Natural killer cell (primary cell): ENCODE data around the gene ITLN2. TPM values are rescaled to one million over a fixed set of nuclear protein-coding genes. Genes with fewer than 3 reads are reported as not detected.
"Not testable (repeated sequence)": the region's sequence is repeated elsewhere in the genome, so short reads cannot be mapped to it uniquely, and the experiment has no call there.

Experiments used
- ATAC-seq, 3 donors: fragments of 150-1000 bp in 2 of 3; fragments of 200-7000 bp in 1 of 3; cut with Tn5 transposase; 1 replicate in 1 of 3; 2 replicates in 2 of 3; pipeline ENCODE4 v1.10.0; 2021; ENCODE audit warnings: mild to moderate bottlenecking in 2 of 3, moderate library complexity in 2 of 3
- DNase-seq, 2 donors: peaks; one replicate each; pipeline versions ENCODE4 v3.0.0 to v3.0.0-alpha.2; 2013 to 2021; ENCODE audit warnings: mixed read lengths in 1 of 2
- H3K27ac ChIP-seq: one replicate; pipeline ENCODE4 v1.5.1; 2013; ENCODE audit warnings: mild to moderate bottlenecking, low read length
- H3K27me3 ChIP-seq: one replicate; pipeline ENCODE4 v1.6.1; 2013; ENCODE audit warnings: low read length; ENCODE audit not compliant: control insufficient read depth, insufficient read depth
- H3K36me3 ChIP-seq: one replicate; pipeline ENCODE4 v1.6.1; 2013; ENCODE audit warnings: low read length; ENCODE audit not compliant: control insufficient read depth, insufficient read depth
- H3K4me1 ChIP-seq: one replicate; pipeline ENCODE4 v1.6.1; 2013; ENCODE audit warnings: low read length; ENCODE audit not compliant: control insufficient read depth, insufficient read depth
- H3K4me3 ChIP-seq: one replicate; pipeline ENCODE4 v1.5.1; 2013; ENCODE audit warnings: low read length
- H3K9me3 ChIP-seq: one replicate; pipeline ENCODE4 v1.6.1; 2013; ENCODE audit warnings: low read length; ENCODE audit not compliant: control insufficient read depth, insufficient read depth
- H3K27ac Mint-ChIP-seq, 2 donors: one replicate each; pipeline ENCODE4 v1.8.0; 2022; ENCODE audit warnings: mild to moderate bottlenecking in 2 of 2, mixed read lengths in 2 of 2, moderate library complexity in 1 of 2
- H3K27me3 Mint-ChIP-seq, 2 donors: one replicate each; pipeline ENCODE4 v1.8.0; 2022; ENCODE audit warnings: low read depth in 2 of 2, mixed read lengths in 2 of 2
- H3K36me3 Mint-ChIP-seq: one replicate; pipeline ENCODE4 v1.8.0; 2022; ENCODE audit warnings: mixed read lengths
- H3K4me1 Mint-ChIP-seq, 2 donors: one replicate each; pipeline ENCODE4 v1.8.0; 2022; ENCODE audit warnings: mixed read lengths in 2 of 2
- H3K4me3 Mint-ChIP-seq: one replicate; pipeline ENCODE4 v1.8.0; 2022; ENCODE audit warnings: mild to moderate bottlenecking, moderate library complexity, mixed read lengths
- H3K9me3 Mint-ChIP-seq, 2 donors: one replicate each; pipeline ENCODE4 v1.8.0; 2022; ENCODE audit warnings: mixed read lengths in 2 of 2
- WGBS: methylation state at CpG from one replicate; pipeline ENCODE4 v1.1.7; 2013; ENCODE audit warnings: missing lambda C conversion rate; ENCODE audit not compliant: insufficient coverage; 5-methylcytosine and 5-hydroxymethylcytosine counted together
- intact Hi-C: fragments of 100-400 bp; cut with micrococcal nuclease; formaldehyde crosslinking; loops from one replicate; pipeline ENCODE4 v1.14.2; 2022
- total RNA-seq, 4 donors: library from RNA; stranded (reverse); fragments of 120-200 nt in 1 of 4; gene quantifications; one replicate each; pipeline versions ENCODE4 v1.2.3 to v1.2.4, GENCODE V29; 2013 to 2022
- TF ChIP-seq, protein P1 (sequence below): fragments of 200-600 bp; IDR thresholded peaks from one replicate; pipeline ENCODE4 v1.8.0; 2022; ENCODE audit warnings: antibody characterized with exemption

Gene ITLN2
- total RNA-seq, 3 donors from 2014 or later (not counting 1 experiment from before 2014, with no cell fraction given): not detected

DNA sequence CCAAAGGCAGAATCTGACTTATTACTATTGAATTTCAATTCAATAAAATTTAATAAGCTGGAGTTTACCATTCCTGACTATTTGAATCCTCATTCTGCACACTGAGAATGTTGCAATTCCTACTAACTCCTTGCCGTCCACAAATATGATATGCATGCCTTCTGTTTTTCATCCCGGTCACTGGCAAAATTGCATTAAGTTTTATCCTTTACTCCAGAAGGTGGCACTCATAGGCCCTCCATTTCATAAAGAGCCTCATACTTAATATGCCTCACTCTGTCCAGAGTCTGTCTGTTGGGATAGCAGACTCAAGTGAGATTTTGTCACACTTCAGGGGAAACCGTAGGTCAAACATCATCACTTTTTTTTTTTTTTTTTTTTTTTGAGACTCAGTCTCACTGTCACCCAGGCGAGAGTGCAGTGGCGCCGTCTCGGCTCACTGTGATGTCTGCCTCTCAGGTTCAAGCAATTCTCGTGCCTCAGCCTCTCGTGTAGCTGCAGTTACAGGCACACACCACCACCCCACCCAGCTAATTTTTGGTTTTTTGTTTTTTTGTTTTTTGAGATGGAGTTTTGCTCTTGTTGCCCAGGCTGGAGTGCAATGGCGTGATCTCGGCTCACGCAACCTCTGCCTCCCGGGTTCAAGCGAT, 39.1 kb upstream of the ITLN2 start:
- H3K36me3 Mint-ChIP-seq: no peaks in the 10 kb centered on the region
- no peak overlapping the region for H3K4me3 Mint-ChIP-seq
- H3K27ac ChIP-seq: no peak overlapping the region
- peaks cover 2% of the 10 kb centered on the region for H3K36me3 ChIP-seq
- TF ChIP-seq, protein P1, sequence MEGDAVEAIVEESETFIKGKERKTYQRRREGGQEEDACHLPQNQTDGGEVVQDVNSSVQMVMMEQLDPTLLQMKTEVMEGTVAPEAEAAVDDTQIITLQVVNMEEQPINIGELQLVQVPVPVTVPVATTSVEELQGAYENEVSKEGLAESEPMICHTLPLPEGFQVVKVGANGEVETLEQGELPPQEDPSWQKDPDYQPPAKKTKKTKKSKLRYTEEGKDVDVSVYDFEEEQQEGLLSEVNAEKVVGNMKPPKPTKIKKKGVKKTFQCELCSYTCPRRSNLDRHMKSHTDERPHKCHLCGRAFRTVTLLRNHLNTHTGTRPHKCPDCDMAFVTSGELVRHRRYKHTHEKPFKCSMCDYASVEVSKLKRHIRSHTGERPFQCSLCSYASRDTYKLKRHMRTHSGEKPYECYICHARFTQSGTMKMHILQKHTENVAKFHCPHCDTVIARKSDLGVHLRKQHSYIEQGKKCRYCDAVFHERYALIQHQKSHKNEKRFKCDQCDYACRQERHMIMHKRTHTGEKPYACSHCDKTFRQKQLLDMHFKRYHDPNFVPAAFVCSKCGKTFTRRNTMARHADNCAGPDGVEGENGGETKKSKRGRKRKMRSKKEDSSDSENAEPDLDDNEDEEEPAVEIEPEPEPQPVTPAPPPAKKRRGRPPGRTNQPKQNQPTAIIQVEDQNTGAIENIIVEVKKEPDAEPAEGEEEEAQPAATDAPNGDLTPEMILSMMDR: no peak
- no peaks in the 10 kb centered on the region for H3K9me3 ChIP-seq
- peaks cover 0 to 6% of the 10 kb centered on the region in 2 donors for H3K4me1 Mint-ChIP-seq
- 83% methylated on average over 14 of the region's 14 CpGs for WGBS
- peaks cover 7% of the 10 kb centered on the region for H3K4me1 ChIP-seq
- no peak overlapping the region for H3K4me3 ChIP-seq
- peak in 1 of 2 donors; percentile 32 for DNase-seq
- intact Hi-C loops: no loop called here
- H3K27me3 ChIP-seq: no peaks in the 10 kb centered on the region
- peak in 1 of 3 donors; percentile 36 for ATAC-seq
- no peak overlapping the region for H3K27ac Mint-ChIP-seq
- no peaks in the 10 kb centered on the region for H3K9me3 Mint-ChIP-seq
- no peaks in the 10 kb centered on the region for H3K27me3 Mint-ChIP-seq

DNA sequence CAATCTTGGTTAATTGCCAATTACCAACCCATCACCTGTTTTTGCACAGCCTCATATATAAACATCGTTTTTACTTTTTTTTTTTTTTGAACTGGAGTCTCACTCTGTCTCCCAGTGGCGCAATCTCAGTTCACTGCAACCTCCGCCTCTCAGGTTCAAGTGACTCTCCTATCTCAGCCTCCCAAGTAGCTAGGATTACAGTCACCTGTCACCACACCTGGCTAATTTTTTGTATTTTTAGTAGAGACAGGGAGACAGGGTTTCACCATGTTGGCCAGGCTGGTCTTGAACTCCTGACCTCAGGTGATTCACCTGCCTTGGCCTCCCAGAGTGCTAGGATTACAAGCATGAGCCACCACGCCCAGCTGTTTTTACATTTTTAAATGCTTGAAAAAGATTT, 37.4 kb upstream of the ITLN2 start:
- H3K4me1 ChIP-seq, H3K27me3 ChIP-seq, DNase-seq, H3K9me3 Mint-ChIP-seq, ATAC-seq, H3K36me3 Mint-ChIP-seq, H3K9me3 ChIP-seq, H3K27ac Mint-ChIP-seq, intact Hi-C loops, H3K36me3 ChIP-seq, H3K27me3 Mint-ChIP-seq, H3K4me3 Mint-ChIP-seq, H3K4me1 Mint-ChIP-seq, H3K4me3 ChIP-seq, H3K27ac ChIP-seq: not testable (repeated sequence)
- WGBS: 90% methylated on average over 4 of the region's 4 CpGs

DNA sequence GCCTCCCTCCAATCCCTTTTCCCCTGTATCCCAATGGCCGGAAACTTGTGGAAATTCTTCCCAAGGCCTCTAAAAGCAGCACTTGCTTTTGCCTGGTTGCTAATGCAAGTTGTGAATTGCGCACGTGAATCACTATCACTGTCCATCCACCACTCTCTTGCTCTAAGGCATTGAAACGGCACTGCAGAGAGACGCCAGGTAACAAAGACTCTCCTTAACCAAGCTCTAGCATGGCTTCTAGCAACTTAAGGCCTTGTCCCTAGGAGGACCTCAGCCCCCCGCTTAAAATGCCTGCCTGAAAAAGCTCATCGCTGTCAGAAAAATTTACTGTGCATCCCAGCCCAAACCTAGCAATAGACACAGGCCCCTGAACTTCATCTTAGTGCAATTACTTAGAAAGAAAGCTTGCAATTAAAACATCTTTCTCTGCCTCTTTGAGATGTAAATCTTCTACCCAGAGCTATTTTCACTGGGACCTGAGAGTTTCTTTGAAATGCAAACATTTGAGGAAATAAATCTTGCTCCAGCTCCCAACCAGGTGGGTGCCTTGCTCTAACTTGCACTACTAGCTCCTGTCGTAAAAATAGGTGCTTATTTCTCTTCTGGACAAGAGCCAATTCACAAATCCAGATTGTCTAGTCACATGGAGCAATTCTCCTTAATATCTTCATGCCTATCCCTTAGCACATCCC, 32.9 kb upstream of the ITLN2 start:
- 91% methylated on average over 8 of the region's 8 CpGs for WGBS
- H3K4me1 Mint-ChIP-seq: peaks cover 0 to under 1% of the 10 kb centered on the region in 2 donors
- no peaks in the 10 kb centered on the region for H3K9me3 Mint-ChIP-seq
- H3K36me3 ChIP-seq: no peaks in the 10 kb centered on the region
- peaks cover 10 to 11% of the 10 kb centered on the region in 2 donors for H3K27me3 Mint-ChIP-seq
- ATAC-seq: no peak
- peaks cover 7% of the 10 kb centered on the region for H3K4me1 ChIP-seq
- H3K27ac Mint-ChIP-seq: no peak overlapping the region
- H3K4me3 Mint-ChIP-seq: no peak overlapping the region
- no peak overlapping the region for H3K4me3 ChIP-seq
- DNase-seq: no peak
- intact Hi-C loops: no loop called here
- H3K36me3 Mint-ChIP-seq: no peaks in the 10 kb centered on the region
- TF ChIP-seq, protein P1: no peak
- no peak overlapping the region for H3K27ac ChIP-seq
- no peaks in the 10 kb centered on the region for H3K9me3 ChIP-seq
- no peaks in the 10 kb centered on the region for H3K27me3 ChIP-seq

DNA sequence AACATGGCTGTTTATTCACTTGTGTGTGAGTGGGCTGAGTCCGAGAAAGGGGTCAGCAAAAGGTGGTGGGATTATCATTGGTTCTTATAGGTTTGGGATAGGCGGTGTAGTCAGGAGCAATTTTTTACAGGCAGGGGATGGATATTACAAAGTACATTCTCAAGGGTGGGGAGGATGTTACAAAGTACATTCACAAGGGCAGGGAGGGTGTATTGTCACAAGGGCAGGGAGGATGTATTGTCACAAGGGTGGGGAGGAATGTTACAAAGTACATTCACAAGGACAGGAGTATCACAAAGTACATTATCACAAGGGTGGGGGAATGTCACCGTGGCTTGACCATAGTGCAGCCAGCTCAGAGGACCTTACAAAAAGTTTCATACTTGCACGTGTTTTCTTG, 31.1 kb upstream of the ITLN2 start:
- H3K4me3 ChIP-seq: no peak overlapping the region
- H3K27ac ChIP-seq: no peak overlapping the region
- H3K4me1 ChIP-seq: peaks cover 17% of the 10 kb centered on the region
- 94% methylated on average over 4 of the region's 4 CpGs for WGBS
- no peaks in the 10 kb centered on the region for H3K9me3 ChIP-seq
- Mint-ChIP-seq H3K27ac (no peak overlapping the region), H3K27me3 (peaks cover 26 to 27% of the 10 kb centered on the region in 2 donors), H3K36me3 (no peaks in the 10 kb centered on the region), H3K9me3 (no peaks in the 10 kb centered on the region), H3K4me3 (no peak overlapping the region), H3K4me1 (peaks cover 0 to 11% of the 10 kb centered on the region in 2 donors)
- H3K36me3 ChIP-seq: no peaks in the 10 kb centered on the region
- ATAC-seq (no peak), DNase-seq (no peak)
- TF ChIP-seq, protein P1: no peak
- peaks cover 9% of the 10 kb centered on the region for H3K27me3 ChIP-seq
- intact Hi-C loops: no loop called here
